Neutrophil (primary cell): ENCODE measurements around the gene ZNF25.

ENCODE experiments used
- H3K27ac ChIP-seq: fragments of 200-600 bp; sonication (generic); 2 replicates; pipeline ENCODE4 v1.5.1; 2016; ENCODE audit warnings: mild to moderate bottlenecking, moderate library complexity
- H3K27me3 ChIP-seq: fragments of 200-600 bp; sonication (generic); 2 replicates; pipeline ENCODE4 v1.6.0; 2016; ENCODE audit warnings: mild to moderate bottlenecking
- H3K36me3 ChIP-seq: fragments of 200-600 bp; sonication (generic); 2 replicates; pipeline ENCODE4 v1.5.1; 2017
- H3K4me1 ChIP-seq, 2 experiments: fragments of 200-600 bp in 1 of 2; sonication (generic) in 1 of 2; 1 replicate in 1 of 2; 2 replicates in 1 of 2; pipeline versions ENCODE4 v1.5.1 to v1.6.1; 2013 to 2016; ENCODE audit warnings: low read depth in 1 of 2, low read length in 1 of 2, mild to moderate bottlenecking in 1 of 2, moderate library complexity in 1 of 2; ENCODE audit not compliant: control insufficient read depth in 1 of 2, insufficient read depth in 1 of 2
- H3K4me3 ChIP-seq, 2 experiments: fragments of 200-600 bp in 1 of 2; sonication (generic) in 1 of 2; 1 replicate in 1 of 2; 2 replicates in 1 of 2; pipeline ENCODE4 v1.5.1; 2013 to 2016; ENCODE audit warnings: low read depth in 1 of 2, low read length in 1 of 2, mild to moderate bottlenecking in 1 of 2, moderate library complexity in 1 of 2
- H3K9me3 ChIP-seq: fragments of 200-600 bp; sonication (generic); 2 replicates; pipeline ENCODE4 v1.5.1; 2016
- TF ChIP-seq, protein P1 (sequence below): fragments of 200-600 bp; sonication (generic); IDR thresholded peaks from 2 replicates; pipeline ENCODE4 v1.5.1; 2016; ENCODE audit warnings: antibody characterized with exemption

Gene ZNF25

DNA sequence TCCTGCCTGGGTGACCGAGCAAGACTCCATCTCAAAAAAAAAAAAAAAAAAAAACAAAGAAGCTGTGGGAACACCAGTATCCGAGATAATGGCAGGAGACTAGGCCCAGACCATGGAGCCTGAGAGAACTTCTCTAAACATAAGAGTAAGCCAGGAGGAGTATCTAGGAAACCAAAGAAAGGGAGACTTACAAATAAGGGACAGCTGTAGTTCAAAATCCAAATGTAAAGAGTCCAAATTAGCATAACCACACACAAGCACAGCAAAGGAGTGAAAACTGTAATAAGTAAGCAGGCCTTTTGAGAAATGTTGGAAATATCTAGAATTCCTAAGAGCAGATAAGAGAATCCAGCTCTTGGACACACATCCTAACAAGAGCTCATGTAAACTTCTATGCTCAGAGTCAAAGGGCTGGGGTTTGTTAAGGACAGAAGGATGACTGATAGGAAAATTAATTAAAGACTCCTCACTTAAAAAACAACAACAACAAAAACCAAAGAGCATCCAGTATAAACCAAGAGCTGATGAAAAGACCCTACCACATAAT lies 15.8 kb downstream of the ZNF25 start:
- Histone ChIP-seq H3K36me3 (peaks cover 10% of the 10 kb centered on the region), H3K4me1 (no peaks in the 10 kb centered on the region), H3K27me3 (no peaks in the 10 kb centered on the region), H3K4me3 (no peak overlapping the region), H3K27ac (no peak overlapping the region), H3K9me3 (no peaks in the 10 kb centered on the region)
- TF ChIP-seq, protein P1, sequence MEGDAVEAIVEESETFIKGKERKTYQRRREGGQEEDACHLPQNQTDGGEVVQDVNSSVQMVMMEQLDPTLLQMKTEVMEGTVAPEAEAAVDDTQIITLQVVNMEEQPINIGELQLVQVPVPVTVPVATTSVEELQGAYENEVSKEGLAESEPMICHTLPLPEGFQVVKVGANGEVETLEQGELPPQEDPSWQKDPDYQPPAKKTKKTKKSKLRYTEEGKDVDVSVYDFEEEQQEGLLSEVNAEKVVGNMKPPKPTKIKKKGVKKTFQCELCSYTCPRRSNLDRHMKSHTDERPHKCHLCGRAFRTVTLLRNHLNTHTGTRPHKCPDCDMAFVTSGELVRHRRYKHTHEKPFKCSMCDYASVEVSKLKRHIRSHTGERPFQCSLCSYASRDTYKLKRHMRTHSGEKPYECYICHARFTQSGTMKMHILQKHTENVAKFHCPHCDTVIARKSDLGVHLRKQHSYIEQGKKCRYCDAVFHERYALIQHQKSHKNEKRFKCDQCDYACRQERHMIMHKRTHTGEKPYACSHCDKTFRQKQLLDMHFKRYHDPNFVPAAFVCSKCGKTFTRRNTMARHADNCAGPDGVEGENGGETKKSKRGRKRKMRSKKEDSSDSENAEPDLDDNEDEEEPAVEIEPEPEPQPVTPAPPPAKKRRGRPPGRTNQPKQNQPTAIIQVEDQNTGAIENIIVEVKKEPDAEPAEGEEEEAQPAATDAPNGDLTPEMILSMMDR = no peak

DNA sequence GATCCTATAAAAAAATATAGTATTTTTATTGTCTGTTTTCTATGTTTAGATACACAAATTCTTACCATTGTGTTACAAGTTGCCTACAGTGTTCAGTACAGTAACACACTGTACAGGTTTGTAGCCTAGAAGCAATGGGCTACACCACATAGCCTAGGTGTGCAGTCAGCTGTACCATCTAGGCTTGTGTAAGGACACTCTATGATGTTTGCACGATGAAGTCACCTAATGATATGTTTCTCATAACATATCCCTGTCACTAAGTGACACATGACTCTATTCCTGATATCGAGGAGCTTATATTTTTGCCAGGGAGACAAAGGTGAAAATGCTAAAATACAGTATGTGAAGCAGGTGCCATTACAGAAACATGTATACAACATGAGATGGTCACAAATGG lies 18.6 kb downstream of the ZNF25 start:
- no peak overlapping the region for H3K27ac ChIP-seq
- H3K36me3 ChIP-seq = peaks cover 35% of the 10 kb centered on the region
- no peak overlapping the region for H3K4me3 ChIP-seq
- H3K4me1 ChIP-seq = no peaks in the 10 kb centered on the region
- H3K9me3 ChIP-seq = peaks cover 13% of the 10 kb centered on the region
- TF ChIP-seq, protein P1 = no peak
- H3K27me3 ChIP-seq = no peaks in the 10 kb centered on the region

DNA sequence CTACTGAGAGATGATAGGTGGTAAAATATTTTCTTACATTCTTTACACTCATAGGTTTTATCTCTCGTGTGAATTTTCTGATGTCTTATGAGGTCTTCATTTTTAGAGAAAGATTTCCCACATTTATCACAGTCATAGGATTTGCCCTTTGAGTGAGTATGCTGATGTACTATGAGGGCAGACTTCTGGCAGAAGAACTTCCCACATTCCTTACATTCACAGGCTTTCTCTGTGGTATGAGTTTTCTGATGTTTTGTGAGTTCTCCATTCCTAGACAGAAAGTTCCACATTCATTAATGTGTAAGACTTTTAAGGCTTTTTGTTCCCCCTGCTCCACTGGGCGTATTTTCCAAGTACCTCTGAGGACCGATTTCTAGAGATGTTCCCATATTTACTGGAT lies 23.5 kb downstream of the ZNF25 start:
- TF ChIP-seq, protein P1 = no peak

DNA sequence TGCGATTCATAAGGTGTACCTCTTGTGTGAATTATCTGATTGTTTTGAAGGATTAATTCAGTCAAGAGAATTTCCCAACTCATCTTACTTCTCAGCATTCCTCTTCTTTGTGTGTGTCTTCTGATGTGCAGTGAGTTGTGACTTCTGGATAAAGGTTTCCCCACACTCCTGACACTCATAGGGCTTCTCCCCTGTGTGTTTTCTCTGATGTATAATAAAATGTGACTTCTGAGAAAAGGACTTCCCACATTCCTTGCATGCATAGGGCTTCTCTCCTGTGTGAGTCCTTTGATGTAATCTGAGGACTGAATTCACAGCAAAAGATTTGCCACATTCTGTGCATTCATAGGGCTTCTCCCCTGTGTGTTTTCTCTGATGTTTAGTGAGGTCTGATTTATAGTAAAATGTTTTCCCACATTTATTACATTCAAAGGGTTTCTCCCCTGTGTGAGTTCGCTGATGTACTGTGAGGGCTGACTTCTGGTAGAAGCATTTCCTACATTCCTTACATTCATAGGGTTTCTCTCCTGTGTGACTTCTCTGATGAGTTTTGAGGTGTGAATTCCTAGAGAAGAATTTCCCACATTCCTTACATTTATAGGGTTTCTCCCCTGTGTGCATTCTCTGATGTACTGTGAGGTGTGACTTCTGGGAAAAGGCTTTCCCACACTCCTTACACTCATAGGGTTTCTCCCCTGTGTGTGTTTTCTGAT lies 24.2 kb downstream of the ZNF25 start:
- Histone ChIP-seq H3K9me3 (peaks cover 24% of the 10 kb centered on the region), H3K4me1 (peaks cover 0 to 8% of the 10 kb centered on the region in 2 experiments), H3K27ac (peak overlapping the region; percentile 56), H3K4me3 (no peak overlapping the region), H3K36me3 (peaks cover 41% of the 10 kb centered on the region), H3K27me3 (no peaks in the 10 kb centered on the region)
- TF ChIP-seq, protein P1 = no peak

More for the DNA sequence above, 23.5 kb downstream of the ZNF25 start:
- H3K27ac ChIP-seq = no peak overlapping the region
- H3K9me3 ChIP-seq = peaks cover 24% of the 10 kb centered on the region
- H3K27me3 ChIP-seq = no peaks in the 10 kb centered on the region
- no peak overlapping the region for H3K4me3 ChIP-seq
- H3K4me1 ChIP-seq = peaks cover 0 to 8% of the 10 kb centered on the region in 2 experiments
- H3K36me3 ChIP-seq = peaks cover 41% of the 10 kb centered on the region

DNA sequence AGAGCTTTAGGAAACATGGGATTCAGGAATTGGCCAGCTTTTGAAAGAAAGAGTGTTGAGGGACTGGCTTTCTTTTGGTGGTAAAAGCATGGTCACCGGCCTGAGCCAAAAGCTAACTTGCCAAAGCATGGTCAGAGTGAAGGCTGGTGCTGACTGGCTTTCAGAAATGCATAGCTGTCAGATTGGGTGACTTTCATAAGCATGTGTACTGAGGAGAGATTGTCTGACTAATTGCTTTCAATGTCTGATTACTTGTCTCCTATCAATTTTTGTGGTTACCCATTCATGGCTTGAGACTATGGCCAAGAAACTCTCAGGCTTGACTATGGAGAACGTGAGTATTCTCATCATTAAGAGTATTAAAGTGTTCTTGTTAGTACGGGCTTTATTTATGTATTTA lies 28.2 kb downstream of the ZNF25 start:
- peaks cover 10% of the 10 kb centered on the region for H3K36me3 ChIP-seq
- H3K27ac ChIP-seq = no peak overlapping the region
- H3K4me3 ChIP-seq = no peak overlapping the region
- peaks cover 15% of the 10 kb centered on the region for H3K9me3 ChIP-seq
- peaks cover 0 to 8% of the 10 kb centered on the region in 2 experiments for H3K4me1 ChIP-seq
- TF ChIP-seq, protein P1 = no peak
- no peaks in the 10 kb centered on the region for H3K27me3 ChIP-seq
